Caco-2 (cell line): ENCODE results near the gene TPCN1. TPM values are rescaled to one million over a fixed set of nuclear protein-coding genes. Genes with fewer than 3 reads are reported as not detected.

Source experiments
- BruUV-seq: library from RNA; stranded (reverse); fragments of 400-500 nt; replicated peaks from 2 replicates; lab custom pipeline; 2021; lab: Mats Ljungman, UMichigan
- CTCF ChIA-PET: fragments of 300-600 bp; sonication (Branson Sonifier 250); formaldehyde crosslinking; loops from one replicate; lab custom pipeline; 2022; ENCODE audit warnings: antibody characterized with exemption; lab: Charles Lee
- POLR2A ChIA-PET: fragments of 300-600 bp; sonication (Branson Sonifier 250); formaldehyde crosslinking; loops from one replicate; lab custom pipeline; 2022; ENCODE audit warnings: antibody characterized with exemption; lab: Charles Lee
- DNase-seq, 2 experiments: peaks; one replicate each; pipeline versions ENCODE4 v3.0.0 to v3.0.0-alpha.2; 2020 to 2022
- H3K27me3 ChIP-seq: replicated peaks from 2 replicates; pipeline ENCODE4 v1.6.0; 2011; ENCODE audit warnings: low read length; ENCODE audit not compliant: control insufficient read depth, insufficient read depth
- H3K36me3 ChIP-seq: 2 replicates; pipeline ENCODE4 v1.5.1; 2011; ENCODE audit warnings: low read length; ENCODE audit not compliant: control insufficient read depth, insufficient read depth
- H3K4me1 ChIP-seq: fragments of 250-450 bp; sonication (Bioruptor Pico); 2 replicates; pipeline ENCODE4 v1.5.1; 2020; ENCODE audit warnings: mild to moderate bottlenecking
- H3K4me3 ChIP-seq: 2 replicates; pipeline ENCODE4 v1.5.1; 2011; ENCODE audit warnings: low read depth, mild to moderate bottlenecking, control low read depth, low read length
- H3K9me3 ChIP-seq: fragments of 250-450 bp; sonication (Bioruptor Pico); 2 replicates; pipeline ENCODE4 v1.5.1; 2020; ENCODE audit warnings: mild to moderate bottlenecking, moderate library complexity
- H3K27ac Mint-ChIP-seq: one replicate; pipeline ENCODE4 v1.8.0; 2022; ENCODE audit warnings: mixed read lengths; ENCODE audit not compliant: unreplicated experiment
- H3K27me3 Mint-ChIP-seq: one replicate; pipeline ENCODE4 v1.8.0; 2022; ENCODE audit warnings: mixed read lengths; ENCODE audit not compliant: insufficient read depth, unreplicated experiment
- H3K36me3 Mint-ChIP-seq: one replicate; pipeline ENCODE4 v1.8.0; 2022; ENCODE audit warnings: mild to moderate bottlenecking, mixed read lengths; ENCODE audit not compliant: insufficient read depth, unreplicated experiment
- H3K4me1 Mint-ChIP-seq: one replicate; pipeline ENCODE4 v1.8.0; 2022; ENCODE audit warnings: low read depth, mixed read lengths; ENCODE audit not compliant: unreplicated experiment
- H3K4me3 Mint-ChIP-seq: one replicate; pipeline ENCODE4 v1.8.0; 2022; ENCODE audit warnings: mild to moderate bottlenecking, moderate library complexity, mixed read lengths; ENCODE audit not compliant: unreplicated experiment
- H3K9me3 Mint-ChIP-seq: one replicate; pipeline ENCODE4 v1.8.0; 2022; ENCODE audit warnings: mixed read lengths; ENCODE audit not compliant: unreplicated experiment
- intact Hi-C: fragments of 100-400 bp; cut with micrococcal nuclease; formaldehyde crosslinking; loops from one replicate; pipeline ENCODE4 v1.10.0; 2022; ENCODE audit not compliant: unreplicated experiment
- total RNA-seq: library from RNA; stranded (reverse); gene quantifications from 2 replicates; pipeline ENCODE4 v1.2.3, GENCODE V29; 2022
- TF ChIP-seq, protein P1 (sequence below), 2 experiments: fragments of 200-600 bp in 1 of 2; IDR thresholded peaks; 1 replicate in 1 of 2; 2 replicates in 1 of 2; pipeline versions ENCODE4 v1.5.1 to v1.8.0; 2011 to 2022; ENCODE audit warnings: antibody characterized with exemption in 1 of 2, control low read depth in 1 of 2, inconsistent platforms in 1 of 2, low read depth in 1 of 2, low read length in 1 of 2, mild to moderate bottlenecking in 1 of 2, moderate library complexity in 1 of 2; ENCODE audit not compliant: insufficient read depth in 1 of 2, severe bottlenecking in 1 of 2, unreplicated experiment in 1 of 2

Gene TPCN1
- total RNA-seq, 1 experiment from 2014 or later: 54.4 TPM

DNA sequence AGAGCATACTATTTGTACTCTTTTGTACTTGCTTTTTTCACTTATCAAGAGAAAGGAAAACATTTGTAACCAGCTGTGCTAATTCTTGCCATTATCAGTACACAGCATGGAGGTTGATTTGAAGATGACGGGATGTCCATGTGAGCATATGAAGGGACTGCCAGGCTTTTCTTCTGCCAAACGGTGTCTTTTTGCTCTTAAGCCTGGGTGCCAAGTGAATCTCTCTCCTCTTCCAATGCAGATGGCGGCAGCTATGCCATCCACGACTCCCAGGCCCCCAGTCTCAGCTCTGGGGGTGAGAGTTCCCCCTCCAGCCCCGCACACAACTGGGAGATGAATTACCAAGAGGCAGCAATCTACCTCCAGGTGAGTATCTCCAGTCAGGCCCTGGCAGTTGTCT lies 38.9 kb downstream of the TPCN1 start:
- CTCF ChIA-PET: interaction anchor here (1.0 kb wide), 1 partner anchor 86 kb away, joined by 3 read pairs; no protein-coding TSS in a partner anchor
- no TSS peak for BruUV-seq

DNA sequence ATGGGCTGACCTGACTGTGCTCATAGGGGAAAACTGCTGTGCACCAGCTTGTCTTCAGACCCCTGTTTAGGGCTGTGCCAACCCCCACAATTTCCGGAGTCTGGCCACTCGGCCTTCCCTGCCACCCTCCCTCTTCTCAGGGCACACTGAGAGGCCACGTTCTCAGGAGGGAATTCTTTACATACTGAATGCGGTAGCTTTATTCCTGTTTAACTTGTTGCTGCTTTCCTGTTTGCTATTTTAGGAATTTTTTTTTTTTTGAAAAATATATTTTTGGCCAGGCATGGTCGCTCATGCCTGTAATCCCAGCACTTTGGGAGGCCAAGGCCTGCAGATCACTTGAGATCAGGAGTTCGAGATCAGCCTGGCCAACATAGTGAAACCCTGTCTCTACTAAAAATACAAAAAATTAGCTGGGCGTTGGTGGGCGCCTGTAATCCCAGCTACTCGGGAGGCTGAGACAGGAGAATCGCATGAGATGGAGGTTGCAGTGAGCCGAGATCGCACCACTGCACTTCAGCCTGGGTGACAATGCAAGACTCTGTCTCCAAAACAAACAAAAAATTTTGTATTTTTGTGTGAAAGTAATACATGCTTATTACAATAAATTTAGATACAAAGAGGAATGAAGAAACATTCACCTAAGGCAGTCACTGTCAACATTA lies 39.5 kb downstream of the TPCN1 start:
- Mint-ChIP-seq H3K4me3 (no peak overlapping the region), H3K4me1 (peaks cover 15% of the 10 kb centered on the region), H3K27me3 (no peaks in the 10 kb centered on the region), H3K27ac (no peak overlapping the region), H3K9me3 (no peaks in the 10 kb centered on the region), H3K36me3 (peaks cover 14% of the 10 kb centered on the region)
- H3K4me1 ChIP-seq: no peaks in the 10 kb centered on the region
- BruUV-seq: no TSS peak
- no peaks in the 10 kb centered on the region for H3K9me3 ChIP-seq
- no peaks in the 10 kb centered on the region for H3K27me3 ChIP-seq
- POLR2A ChIA-PET: interaction anchor here (0.6 kb wide), 1 partner anchor 23 kb away, joined by 3 read pairs; no protein-coding TSS in a partner anchor
- H3K36me3 ChIP-seq: 0 out of 2 replicates have a peak, but pooled peaks cover 1% of the 10 kb centered on the region
- no peak overlapping the region for H3K4me3 ChIP-seq
- CTCF ChIA-PET: interaction anchor here (0.6 to 1.0 kb wide), 3 partner anchors 12 to 86 kb away, joined by 3 to 4 read pairs (median 3); no protein-coding TSS in a partner anchor
- no peak for DNase-seq
- TF ChIP-seq, protein P1, sequence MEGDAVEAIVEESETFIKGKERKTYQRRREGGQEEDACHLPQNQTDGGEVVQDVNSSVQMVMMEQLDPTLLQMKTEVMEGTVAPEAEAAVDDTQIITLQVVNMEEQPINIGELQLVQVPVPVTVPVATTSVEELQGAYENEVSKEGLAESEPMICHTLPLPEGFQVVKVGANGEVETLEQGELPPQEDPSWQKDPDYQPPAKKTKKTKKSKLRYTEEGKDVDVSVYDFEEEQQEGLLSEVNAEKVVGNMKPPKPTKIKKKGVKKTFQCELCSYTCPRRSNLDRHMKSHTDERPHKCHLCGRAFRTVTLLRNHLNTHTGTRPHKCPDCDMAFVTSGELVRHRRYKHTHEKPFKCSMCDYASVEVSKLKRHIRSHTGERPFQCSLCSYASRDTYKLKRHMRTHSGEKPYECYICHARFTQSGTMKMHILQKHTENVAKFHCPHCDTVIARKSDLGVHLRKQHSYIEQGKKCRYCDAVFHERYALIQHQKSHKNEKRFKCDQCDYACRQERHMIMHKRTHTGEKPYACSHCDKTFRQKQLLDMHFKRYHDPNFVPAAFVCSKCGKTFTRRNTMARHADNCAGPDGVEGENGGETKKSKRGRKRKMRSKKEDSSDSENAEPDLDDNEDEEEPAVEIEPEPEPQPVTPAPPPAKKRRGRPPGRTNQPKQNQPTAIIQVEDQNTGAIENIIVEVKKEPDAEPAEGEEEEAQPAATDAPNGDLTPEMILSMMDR (IDR thresholded peaks at IDR 0.05; ENCODE audit: insufficient read depth in 1 of 2, low read depth in 1 of 2, low read length in 1 of 2, severe bottlenecking in 1 of 2, unreplicated experiment in 1 of 2): no peak
- intact Hi-C loops: no loop called here

More for the DNA sequence above, 38.9 kb downstream of the TPCN1 start:
- no peak for DNase-seq
- intact Hi-C loops: no loop called here
- Histone ChIP-seq H3K4me1 (no peaks in the 10 kb centered on the region), H3K9me3 (no peaks in the 10 kb centered on the region), H3K36me3 (0 out of 2 replicates have a peak, but pooled peaks cover 1% of the 10 kb centered on the region), H3K4me3 (no peak overlapping the region), H3K27me3 (no peaks in the 10 kb centered on the region)
- H3K9me3 Mint-ChIP-seq: no peaks in the 10 kb centered on the region
- POLR2A ChIA-PET: no interaction called here
- H3K36me3 Mint-ChIP-seq: peaks cover 11% of the 10 kb centered on the region
- TF ChIP-seq, protein P1 (IDR thresholded peaks at IDR 0.05; ENCODE audit: insufficient read depth in 1 of 2, low read depth in 1 of 2, low read length in 1 of 2, severe bottlenecking in 1 of 2, unreplicated experiment in 1 of 2): no peak
- no peak overlapping the region for H3K27ac Mint-ChIP-seq
- H3K27me3 Mint-ChIP-seq: no peaks in the 10 kb centered on the region
- no peak overlapping the region for H3K4me3 Mint-ChIP-seq
- peaks cover 15% of the 10 kb centered on the region for H3K4me1 Mint-ChIP-seq

DNA sequence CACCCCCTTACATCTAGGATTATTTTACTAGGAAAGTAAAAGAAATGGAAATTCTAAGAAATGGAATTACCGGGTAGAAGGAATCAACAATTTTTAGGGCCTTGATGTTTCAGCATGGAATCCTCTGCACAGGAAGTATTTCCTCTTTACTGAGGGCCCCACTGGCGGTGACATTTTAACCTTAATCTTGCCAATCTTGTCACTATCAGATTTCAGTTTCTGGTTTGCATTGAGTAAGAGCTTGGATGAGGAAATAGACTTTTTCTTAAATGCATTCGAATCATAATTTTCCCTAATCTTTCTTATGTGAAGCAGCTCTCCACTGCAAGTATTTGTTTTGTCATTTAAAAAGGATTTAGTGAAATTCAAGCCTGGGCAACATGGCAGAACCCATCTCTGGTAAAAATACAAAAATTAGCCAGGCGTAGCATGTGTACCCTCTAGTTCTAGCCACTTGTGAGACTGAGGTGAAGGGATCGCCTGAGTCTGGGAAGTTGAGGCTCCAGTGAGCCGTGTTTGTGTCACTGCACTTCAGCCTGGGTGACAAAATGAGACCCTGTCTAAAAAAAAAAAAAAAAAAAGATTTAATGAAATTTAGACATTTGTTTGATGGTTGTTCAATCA lies 40.7 kb downstream of the TPCN1 start:
- Mint-ChIP-seq H3K36me3 (peaks cover 20% of the 10 kb centered on the region), H3K27ac (no peak overlapping the region), H3K27me3 (no peaks in the 10 kb centered on the region), H3K9me3 (no peaks in the 10 kb centered on the region), H3K4me3 (no peak overlapping the region), H3K4me1 (peaks cover 15% of the 10 kb centered on the region)
- intact Hi-C loops: no loop called here
- ChIA-PET CTCF (no interaction called here), POLR2A (no interaction called here)
- DNase-seq: no peak
- no peaks in the 10 kb centered on the region for H3K9me3 ChIP-seq
- TF ChIP-seq, protein P1 (IDR thresholded peaks at IDR 0.05; ENCODE audit: insufficient read depth in 1 of 2, low read depth in 1 of 2, low read length in 1 of 2, severe bottlenecking in 1 of 2, unreplicated experiment in 1 of 2): no peak
- 0 out of 2 replicates have a peak, but pooled peaks cover 1% of the 10 kb centered on the region for H3K36me3 ChIP-seq
- no TSS peak for BruUV-seq
- H3K4me1 ChIP-seq: no peaks in the 10 kb centered on the region
- H3K27me3 ChIP-seq: no peaks in the 10 kb centered on the region
- H3K4me3 ChIP-seq: no peak overlapping the region
